H1 (cell line): ENCODE results near the gene HOXA6. TPM values are rescaled to one million over a fixed set of nuclear protein-coding genes. Genes with fewer than 3 reads are reported as not detected.

Experiments
- BACH1 ChIP-seq: IDR thresholded peaks from 2 replicates; pipeline ENCODE4 v1.6.1; 2012; ENCODE audit warnings: low read length, improper control_type of control experiment
- CEBPB ChIP-seq: IDR thresholded peaks from 2 replicates; pipeline ENCODE4 v1.6.1; 2012; ENCODE audit warnings: low read depth, low read length
- HDAC6 ChIP-seq: IDR thresholded peaks from one replicate; pipeline ENCODE4 v1.7.1; 2012; ENCODE audit warnings: low read depth, mild to moderate bottlenecking, inconsistent platforms, low read length, moderate library complexity
- KDM5A ChIP-seq: fragments of 200-600 bp; IDR thresholded peaks from 2 replicates; pipeline ENCODE4 v1.7.1; 2012; ENCODE audit warnings: mild to moderate bottlenecking, low read length, inconsistent platforms, mixed read lengths
- RBBP5 ChIP-seq: IDR thresholded peaks from 2 replicates; pipeline ENCODE4 v1.7.1; 2012; ENCODE audit warnings: low read depth, mild to moderate bottlenecking, inconsistent platforms, low read length, moderate library complexity, borderline replicate concordance
- SIX5 ChIP-seq: IDR thresholded peaks from 2 replicates; pipeline ENCODE4 v1.6.1; 2011; ENCODE audit warnings: mild to moderate bottlenecking, low read depth, low read length
- polyA plus RNA-seq, 7 experiments: library from polyadenylated mRNA; depleted of rRNA in 3 of 7; stranded (reverse) in 5 of 7; unstranded in 2 of 7; fragments of >200 nt in 5 of 7; fragments of 200-250 nt in 2 of 7; gene quantifications; 1 replicate in 5 of 7; 2 replicates in 1 of 7; 4 replicates in 1 of 7; pipeline versions ENCODE4 v1.2.1 to v1.2.3, GENCODE V29; 2011 to 2013; ENCODE audit warnings: missing spikeins in 2 of 7, mixed read lengths in 2 of 7
- total RNA-seq: library from RNA; stranded (reverse); fragmentation: NEBNext Ultra II Directional; extraction: Animal tissue kit (Norgen Biotek cat#: 25700); gene quantifications from 2 replicates; pipeline ENCODE4 v1.2.1, GENCODE V29; 2021
- TF ChIP-seq, protein P1 (sequence below), 3 experiments: IDR thresholded peaks; 1 replicate in 2 of 3; 2 replicates in 1 of 3; pipeline versions ENCODE4 v1.5.1 to v1.6.1; 2011; ENCODE audit warnings: low read length in 3 of 3, mild to moderate bottlenecking in 3 of 3, inconsistent platforms in 2 of 3, low read depth in 1 of 3, moderate library complexity in 1 of 3; ENCODE audit not compliant: insufficient read depth in 1 of 3; ENCODE audit errors: control extremely low read depth in 1 of 3

Gene HOXA6
- total and polyA plus RNA-seq, 2 of the 8 experiments (the other 6 are each of a cell fraction or from before 2014, with no cell fraction given) = not detected

DNA sequence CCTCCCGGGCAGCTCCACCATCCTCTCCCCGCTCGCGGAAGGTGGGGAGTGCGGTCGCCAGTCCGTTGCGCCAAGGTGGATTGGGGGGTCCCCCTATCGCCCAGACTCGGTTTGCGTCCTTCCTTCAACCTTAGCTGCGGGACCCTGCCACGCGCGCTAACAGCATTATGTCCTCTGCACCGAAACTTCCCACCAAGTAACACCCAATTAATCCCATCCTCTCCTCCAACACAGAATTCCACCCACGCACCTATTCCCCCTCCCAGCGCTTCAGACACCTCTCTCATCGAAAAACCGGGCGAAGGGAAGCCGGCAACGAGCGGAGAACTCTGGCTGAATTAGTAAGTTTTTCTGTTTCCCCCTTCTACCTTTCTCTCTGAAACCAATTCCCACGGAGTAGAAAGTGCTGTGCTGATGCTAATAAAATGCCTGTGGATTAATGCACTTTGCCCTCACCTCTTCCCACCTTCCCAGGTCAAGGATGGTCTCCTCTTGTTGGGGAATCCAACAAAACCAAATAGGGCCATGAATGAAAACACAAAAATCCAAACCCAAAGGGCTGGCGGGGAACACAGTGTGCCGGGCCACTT, 3.9 kb upstream of the HOXA6 start (continued):
- TF ChIP-seq RBBP5 (no peak), KDM5A (no peak), HDAC6 (no peak), SIX5 (no peak), BACH1 (no peak), CEBPB (no peak)
- TF ChIP-seq, protein P1, sequence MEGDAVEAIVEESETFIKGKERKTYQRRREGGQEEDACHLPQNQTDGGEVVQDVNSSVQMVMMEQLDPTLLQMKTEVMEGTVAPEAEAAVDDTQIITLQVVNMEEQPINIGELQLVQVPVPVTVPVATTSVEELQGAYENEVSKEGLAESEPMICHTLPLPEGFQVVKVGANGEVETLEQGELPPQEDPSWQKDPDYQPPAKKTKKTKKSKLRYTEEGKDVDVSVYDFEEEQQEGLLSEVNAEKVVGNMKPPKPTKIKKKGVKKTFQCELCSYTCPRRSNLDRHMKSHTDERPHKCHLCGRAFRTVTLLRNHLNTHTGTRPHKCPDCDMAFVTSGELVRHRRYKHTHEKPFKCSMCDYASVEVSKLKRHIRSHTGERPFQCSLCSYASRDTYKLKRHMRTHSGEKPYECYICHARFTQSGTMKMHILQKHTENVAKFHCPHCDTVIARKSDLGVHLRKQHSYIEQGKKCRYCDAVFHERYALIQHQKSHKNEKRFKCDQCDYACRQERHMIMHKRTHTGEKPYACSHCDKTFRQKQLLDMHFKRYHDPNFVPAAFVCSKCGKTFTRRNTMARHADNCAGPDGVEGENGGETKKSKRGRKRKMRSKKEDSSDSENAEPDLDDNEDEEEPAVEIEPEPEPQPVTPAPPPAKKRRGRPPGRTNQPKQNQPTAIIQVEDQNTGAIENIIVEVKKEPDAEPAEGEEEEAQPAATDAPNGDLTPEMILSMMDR (IDR thresholded peaks at IDR 0.05; ENCODE audit: control extremely low read depth in 1 of 3, insufficient read depth in 1 of 3, low read depth in 1 of 3, low read length in 3 of 3) = peak in 1 of 3 experiments; percentile 5; a peak in 1 of 4 replicates
